ENCODE measurements around the gene EXOC3. TPM values are rescaled to one million over a fixed set of nuclear protein-coding genes. Genes with fewer than 3 reads are reported as not detected.
"Not testable (repeated sequence)": the region's sequence is repeated elsewhere in the genome, so short reads cannot be mapped to it uniquely, and the experiment has no call there.

EXOC3 gene
- total RNA-seq, 1 donor from 2014 or later, result 46.4 TPM

DNA sequence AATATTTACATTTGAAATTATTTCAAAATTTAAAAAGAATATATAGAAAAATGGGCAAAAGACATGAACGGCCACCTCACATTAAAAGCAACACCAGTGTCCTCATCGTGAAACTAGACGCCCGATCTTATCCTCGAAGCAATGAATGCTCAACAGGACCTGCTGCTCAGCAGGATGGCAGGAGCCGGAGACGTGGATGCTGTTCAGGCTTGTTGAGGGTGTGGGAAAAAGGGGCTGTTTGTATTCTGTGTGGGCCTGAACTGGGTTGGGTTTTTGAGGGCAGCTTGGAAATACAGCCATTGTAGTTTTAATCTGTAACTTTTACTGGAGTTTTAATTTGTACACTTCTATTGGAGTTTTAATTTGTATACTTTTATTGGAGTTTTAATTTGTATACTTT lies 20.3 kb downstream of the EXOC3 start:
- ATAC-seq (ENCODE audit: poor library complexity) (no peak), DNase-seq (no peak)
- intact Hi-C loops (cut with DNase I), result no loop called here

- intact Hi-C loops (cut with DNase I), result no loop called here
- peak; percentile 43 for DNase-seq
- ATAC-seq (ENCODE audit: poor library complexity), result no peak
Measured at GRCh38 chr5:463952-464351, 21.0 kb downstream of the EXOC3 start.

- peak; percentile 21 for ATAC-seq (ENCODE audit: poor library complexity)
- DNase-seq, result peak; percentile 29
- intact Hi-C loops (cut with DNase I), result no loop called here
Measured at GRCh38 chr5:464446-464842, 21.5 kb downstream of the EXOC3 start.

DNA sequence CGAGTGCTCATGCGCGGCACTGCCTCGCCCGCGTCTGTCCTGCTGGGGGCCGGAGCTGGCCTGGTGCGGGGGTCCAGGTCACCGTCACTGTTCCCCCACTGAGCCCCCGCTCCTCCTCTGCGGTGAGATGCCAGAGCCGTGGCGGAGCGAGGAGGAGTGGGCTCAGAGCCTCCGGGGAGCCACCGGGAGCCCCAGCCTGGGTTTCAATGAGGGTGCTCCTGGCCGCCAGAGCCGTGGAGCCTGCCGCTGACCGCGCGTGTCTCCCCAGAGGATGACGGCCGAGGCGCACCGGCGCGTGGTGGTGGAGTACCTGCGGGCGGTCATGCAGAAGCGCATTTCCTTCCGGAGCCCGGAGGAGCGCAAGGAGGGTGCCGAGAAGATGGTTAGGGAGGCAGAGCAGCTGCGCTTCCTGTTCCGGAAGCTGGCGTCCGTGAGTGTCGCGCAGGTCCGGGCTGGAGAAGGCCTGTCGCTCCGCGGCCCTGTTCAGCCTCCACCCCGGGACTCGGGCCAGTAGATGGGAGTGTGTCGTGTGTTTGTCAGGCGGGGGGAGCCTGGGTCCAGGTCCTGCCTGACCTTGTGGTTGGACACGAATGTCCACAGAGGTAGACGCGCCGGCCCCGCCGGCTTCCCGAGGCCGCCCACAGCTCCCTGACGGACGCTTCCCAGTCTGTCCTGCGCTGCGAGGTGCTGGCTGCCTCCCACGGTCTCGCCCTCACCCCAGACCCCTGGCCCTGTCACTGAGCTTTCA lies 22.0 kb downstream of the EXOC3 start:
- intact Hi-C loops (cut with DNase I), result no loop called here
- no peak for ATAC-seq (ENCODE audit: poor library complexity)

GRCh38 chr5:465591-466403 lies 22.8 kb downstream of the EXOC3 start:
- DNase-seq (peak; percentile 30), ATAC-seq (ENCODE audit: poor library complexity) (no peak)
- intact Hi-C loops (cut with DNase I), result no loop called here

More for the DNA sequence above, 22.0 kb downstream of the EXOC3 start:
- peak; percentile 35 for DNase-seq

DNA sequence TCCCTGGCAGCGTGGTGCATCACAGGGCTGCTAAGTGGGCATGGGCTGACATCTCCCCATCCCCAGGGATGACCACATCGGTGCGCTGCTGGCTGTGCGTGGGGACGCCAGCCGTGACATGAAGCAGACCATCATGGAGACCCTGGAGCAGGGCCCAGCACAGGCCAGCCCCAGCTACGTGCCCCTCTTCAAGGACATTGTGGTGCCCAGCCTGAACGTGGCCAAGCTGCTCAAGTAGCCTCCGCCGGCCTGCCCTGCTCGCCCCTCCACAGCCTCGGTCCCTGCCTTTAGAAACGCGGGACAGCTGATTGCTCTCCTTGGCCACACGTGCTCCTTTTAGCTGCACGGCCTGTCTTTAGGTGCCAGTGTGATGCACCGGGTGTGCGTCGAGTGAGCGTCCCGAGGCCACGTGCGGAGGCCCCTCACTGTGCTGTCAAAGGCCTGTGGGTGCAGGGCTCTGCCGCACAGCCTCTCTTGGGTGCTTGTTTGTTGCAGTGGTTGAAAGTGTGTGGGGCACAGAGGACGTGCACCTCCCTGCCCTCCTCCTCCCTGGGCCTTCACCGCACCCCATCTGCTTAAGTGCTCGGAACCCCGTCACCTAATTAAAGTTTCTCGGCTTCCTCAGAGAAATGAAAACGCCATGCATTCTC lies 23.8 kb downstream of the EXOC3 start:
- DNase-seq, result peak; percentile 31
- ATAC-seq (ENCODE audit: poor library complexity), result no peak
- intact Hi-C loops (cut with DNase I), result no loop called here

- ATAC-seq (ENCODE audit: poor library complexity) (no peak), DNase-seq (peak; percentile 13)
- intact Hi-C loops (cut with DNase I), result no loop called here
Measured at GRCh38 chr5:468401-468800, 25.4 kb downstream of the EXOC3 start.

GRCh38 chr5:469752-470483 lies 26.9 kb downstream of the EXOC3 start:
- ATAC-seq (ENCODE audit: poor library complexity) (no peak), DNase-seq (peak; percentile 38)
- intact Hi-C loops (cut with DNase I), result no loop called here

DNA sequence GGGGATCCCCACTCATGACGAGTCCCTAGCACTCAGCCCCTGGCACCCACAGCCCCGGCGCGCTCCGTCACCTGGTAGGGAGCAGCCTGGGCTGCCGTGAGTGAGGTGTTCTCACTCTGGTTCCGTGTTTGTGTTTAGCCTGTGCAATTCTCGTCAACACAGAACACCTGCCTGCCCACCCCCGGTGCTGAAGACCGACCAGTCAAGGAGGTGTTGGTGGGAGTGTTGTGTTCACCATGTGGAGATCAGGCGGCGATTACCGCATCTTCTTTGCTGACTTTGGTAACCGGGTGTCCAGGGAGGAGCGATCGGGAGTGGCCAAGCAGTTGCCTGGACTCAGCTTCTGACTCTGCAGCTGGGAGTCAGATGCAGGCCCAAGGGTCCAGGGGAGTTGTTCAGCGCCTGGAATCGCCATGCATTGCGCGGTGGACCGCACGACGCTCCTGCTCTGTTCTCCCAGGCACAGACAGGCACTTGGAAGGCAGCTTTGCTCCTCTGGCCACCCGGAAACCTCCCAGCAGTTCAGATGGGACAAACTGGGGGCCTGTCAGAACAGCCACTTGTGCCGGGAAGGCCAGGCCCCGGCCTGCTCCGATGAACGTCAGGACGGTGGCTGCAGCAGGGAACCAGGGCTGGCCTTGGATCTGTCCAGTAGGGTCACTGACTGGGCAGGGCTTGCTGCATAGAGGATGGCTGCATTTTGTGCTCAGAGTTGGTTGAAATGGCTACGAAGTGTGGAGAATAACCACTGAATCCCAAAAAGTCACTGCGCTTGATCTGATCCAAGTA lies 28.2 kb downstream of the EXOC3 start:
- intact Hi-C loops (cut with DNase I), result no loop called here
- no peak for ATAC-seq (ENCODE audit: poor library complexity)
- DNase-seq, result peak; percentile 40

DNA sequence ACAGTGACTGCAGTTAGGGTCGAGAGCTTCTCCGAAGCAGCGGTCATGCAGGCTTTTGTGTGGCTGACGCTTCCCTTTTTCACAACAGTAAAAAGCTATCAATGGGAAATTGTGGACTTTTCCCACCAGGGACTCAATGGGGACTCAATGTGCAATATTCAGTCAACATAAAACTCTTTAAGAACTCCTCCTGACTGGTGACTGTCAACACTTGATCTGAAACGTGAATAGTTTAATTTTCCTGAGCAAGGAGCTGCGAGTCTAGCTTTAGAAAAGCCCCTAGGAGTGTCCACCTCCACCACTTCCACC lies 28.7 kb downstream of the EXOC3 start:
- DNase-seq (no peak), ATAC-seq (ENCODE audit: poor library complexity) (no peak)
- intact Hi-C loops (cut with DNase I), result no loop called here

- ATAC-seq (ENCODE audit: poor library complexity), result peak; percentile 27
- DNase-seq, result peak; percentile 59
- intact Hi-C loops (cut with DNase I), result no loop called here
Measured at GRCh38 chr5:472076-472655, 29.2 kb downstream of the EXOC3 start.

DNA sequence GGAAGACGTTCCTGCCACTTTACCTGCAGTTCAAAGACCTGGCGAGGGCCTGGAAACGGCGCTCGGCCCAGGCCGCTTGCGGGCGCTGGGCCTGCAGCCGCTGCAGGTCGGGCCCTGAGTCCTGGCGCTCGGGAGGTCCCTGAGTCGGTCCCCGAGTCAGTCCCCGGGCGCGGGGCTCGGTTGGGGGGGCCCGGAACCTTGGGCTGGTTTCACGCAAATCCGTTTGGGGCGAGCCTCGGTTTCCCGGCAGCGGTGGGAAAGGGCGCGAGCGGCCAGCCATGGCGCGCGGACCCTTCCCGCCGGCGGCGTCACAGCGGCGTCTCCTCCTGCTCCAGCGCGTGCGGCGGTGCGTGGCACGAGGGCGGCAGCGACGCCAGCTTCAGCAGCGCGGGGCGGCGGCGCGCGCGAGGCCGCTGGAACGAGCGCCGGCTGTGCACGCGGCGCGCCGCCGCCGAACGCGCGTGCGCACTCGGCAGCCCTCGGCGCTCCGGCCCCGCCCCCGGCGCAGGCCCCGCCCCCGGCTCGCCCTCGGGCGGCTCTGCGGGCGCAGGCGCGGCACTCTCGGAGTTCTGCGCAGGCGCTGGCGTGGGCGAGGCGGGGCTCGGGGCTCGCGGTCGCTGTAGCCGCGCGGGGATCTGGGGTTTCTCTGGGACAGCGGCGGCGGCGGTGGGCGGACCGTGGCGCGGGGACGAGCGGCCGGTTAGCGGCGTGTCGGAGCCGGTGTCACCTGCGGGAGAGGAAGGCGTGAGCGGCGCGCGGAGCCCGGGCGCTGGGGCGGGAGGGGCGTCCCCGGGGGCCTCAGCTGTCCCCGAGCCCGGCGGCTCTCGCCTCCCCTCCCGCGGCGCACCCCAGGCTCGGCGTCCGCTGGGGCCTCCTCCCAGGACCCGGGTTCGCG lies 29.9 kb downstream of the EXOC3 start:
- intact Hi-C loops (cut with DNase I), result no loop called here
- peak; percentile 94 for DNase-seq
- ATAC-seq (ENCODE audit: poor library complexity), result peak; percentile 92

GRCh38 chr5:473551-474192 lies 30.7 kb downstream of the EXOC3 start:
- DNase-seq (peak; percentile 56), ATAC-seq (ENCODE audit: poor library complexity) (peak; percentile 16)
- intact Hi-C loops (cut with DNase I), result no loop called here

DNA sequence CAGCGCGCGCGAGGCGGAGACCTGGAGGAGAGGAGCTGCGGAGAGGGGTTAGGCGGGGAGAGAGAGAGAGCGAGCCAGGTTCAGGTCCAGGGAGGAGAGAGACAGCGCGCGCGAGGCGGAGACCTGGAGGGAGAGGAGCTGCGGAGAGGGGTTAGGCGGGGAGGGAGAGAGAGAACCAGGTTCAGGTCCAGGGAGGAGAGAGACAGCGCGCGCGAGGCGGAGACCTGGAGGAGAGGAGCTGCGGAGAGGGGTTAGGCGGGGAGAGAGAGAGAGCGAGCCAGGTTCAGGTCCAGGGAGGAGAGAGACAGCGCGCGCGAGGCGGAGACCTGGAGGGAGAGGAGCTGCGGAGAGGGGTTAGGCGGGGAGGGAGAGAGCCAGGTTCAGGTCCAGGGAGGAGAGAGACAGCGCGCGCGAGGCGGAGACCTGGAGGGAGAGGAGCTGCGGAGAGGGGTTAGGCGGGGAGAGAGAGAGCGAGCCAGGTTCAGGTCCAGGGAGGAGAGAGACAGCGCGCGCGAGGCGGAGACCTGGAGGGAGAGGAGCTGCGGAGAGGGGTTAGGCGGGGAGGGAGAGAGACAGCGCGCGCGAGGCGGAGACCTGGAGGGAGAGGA lies 31.4 kb downstream of the EXOC3 start:
- intact Hi-C loops (cut with DNase I); ATAC-seq (ENCODE audit: poor library complexity): not testable (repeated sequence)
- DNase-seq, result peak; percentile 8

- DNase-seq (peak; percentile 54), ATAC-seq (ENCODE audit: poor library complexity) (no peak)
- intact Hi-C loops (cut with DNase I), result no loop called here
Measured at GRCh38 chr5:474840-475661, 32.1 kb downstream of the EXOC3 start.

All from Right ventricle myocardium superior (tissue), 1 donor.